HCT116 (cell line): Measurements from ENCODE around the gene UBE2E3. TPM values are rescaled to one million over a fixed set of nuclear protein-coding genes. Genes with fewer than 3 reads are reported as not detected.

Experiments
- ATAC-seq: fragments of 200-7000 bp; cut with Tn5 transposase; 2 replicates; pipeline ENCODE4 v1.9.1; 2020; ENCODE audit warnings: mild to moderate bottlenecking, moderate library complexity
- BruUV-seq: library from RNA; stranded (reverse); fragments of 400-500 nt; replicated peaks from 2 replicates; lab custom pipeline; 2021; lab: Mats Ljungman, UMichigan
- CTCF ChIA-PET: fragments of 300-600 bp; sonication (Branson Sonifier 250); formaldehyde crosslinking; loops from one replicate; lab custom pipeline; 2021; ENCODE audit warnings: antibody characterized with exemption; lab: Charles Lee
- POLR2A ChIA-PET: fragments of 300-600, 350-600 bp; sonication (Branson Sonifier 250); formaldehyde crosslinking; loops from one replicate; lab custom pipeline; 2021; ENCODE audit warnings: antibody characterized with exemption; lab: Charles Lee
- RAD21 ChIA-PET, 2 experiments: fragments of 300-600 bp; sonication (Branson Sonifier 250); formaldehyde crosslinking; loops; one replicate each; lab custom pipeline; 2023; ENCODE audit warnings: low total read pairs in 2 of 2; ENCODE audit not compliant: uncharacterized antibody in 2 of 2, unreplicated experiment in 2 of 2, low non-redundant PET in 1 of 2; lab: Charles Lee
- DNase-seq: peaks from one replicate; pipeline ENCODE4 v3.0.0-alpha.2; 2010; ENCODE audit warnings: low read depth, low spot score
- H2AFZ ChIP-seq: fragments of 200-600 bp; shearing (Covaris generic), sonication (generic); 2 replicates; pipeline ENCODE4 v1.6.1; 2017; ENCODE audit warnings: low read depth, mixed run types, mixed read lengths, antibody characterized with exemption, low read length; ENCODE audit not compliant: poor library complexity, severe bottlenecking
- H3K27ac ChIP-seq: 2 replicates; pipeline ENCODE4 v1.5.1; 2012; ENCODE audit warnings: low read depth, low read length
- H3K27me3 ChIP-seq: fragments of 200-600 bp; sonication (generic); 2 replicates; pipeline ENCODE4 v1.6.1; 2016; ENCODE audit warnings: mixed run types, low read length, mixed read lengths; ENCODE audit not compliant: insufficient read depth
- H3K36me3 ChIP-seq, 2 experiments: fragments of 200-500 bp in 1 of 2; fragments of 200-600 bp in 1 of 2; sonication (Bioruptor generic) in 1 of 2; sonication (generic) in 1 of 2; 2 replicates each; pipeline versions ENCODE4 v1.5.1 to v1.6.1; 2014 to 2016; ENCODE audit warnings: low read length in 2 of 2, inconsistent platforms in 1 of 2, mixed read lengths in 1 of 2, mixed run types in 1 of 2; ENCODE audit not compliant: insufficient read depth in 2 of 2, control insufficient read depth in 1 of 2
- H3K4me1 ChIP-seq, 2 experiments: fragments of 200-600 bp in 1 of 2; sonication (generic) in 1 of 2; 2 replicates each; pipeline versions ENCODE4 v1.5.1 to v1.6.1; 2012 to 2017; ENCODE audit warnings: low read length in 2 of 2, inconsistent platforms in 1 of 2, mild to moderate bottlenecking in 1 of 2, mixed read lengths in 1 of 2, mixed run types in 1 of 2, moderate library complexity in 1 of 2; ENCODE audit not compliant: insufficient read depth in 2 of 2, control insufficient read depth in 1 of 2
- H3K4me2 ChIP-seq: fragments of 200-600 bp; sonication (generic); 2 replicates; pipeline ENCODE4 v1.6.1; 2017; ENCODE audit warnings: mixed run types, low read length, mixed read lengths
- H3K4me3 ChIP-seq, 2 experiments: fragments of 200-600 bp in 1 of 2; sonication (generic) in 1 of 2; replicated peaks in 1 of 2; 2 replicates each; pipeline ENCODE4 v1.5.1; 2011 to 2016; ENCODE audit warnings: low read length in 2 of 2, control low read depth in 1 of 2, low read depth in 1 of 2, mild to moderate bottlenecking in 1 of 2, mixed read lengths in 1 of 2, mixed run types in 1 of 2
- H3K79me2 ChIP-seq: fragments of 200-600 bp; sonication (generic); 2 replicates; pipeline ENCODE4 v1.6.1; 2017; ENCODE audit warnings: mild to moderate bottlenecking, mixed run types, low read length, moderate library complexity, mixed read lengths; ENCODE audit not compliant: insufficient read depth
- H3K9ac ChIP-seq: fragments of 200-600 bp; sonication (generic); 2 replicates; pipeline ENCODE4 v1.6.1; 2016; ENCODE audit warnings: low read length, mixed read lengths
- H3K9me2 ChIP-seq: fragments of 200-600 bp; sonication (generic), shearing (Covaris generic); 2 replicates; pipeline ENCODE4 v1.6.1; 2017; ENCODE audit warnings: mixed run types, mild to moderate bottlenecking, moderate library complexity; ENCODE audit not compliant: insufficient read depth
- H3K9me3 ChIP-seq, 2 experiments: fragments of 200-500 bp in 1 of 2; fragments of 200-600 bp in 1 of 2; sonication (Bioruptor generic) in 1 of 2; sonication (generic) in 1 of 2; 2 replicates each; pipeline ENCODE4 v1.6.1; 2014 to 2017; ENCODE audit warnings: low read length in 2 of 2, mixed read lengths in 2 of 2, inconsistent platforms in 1 of 2, low read depth in 1 of 2, mild to moderate bottlenecking in 1 of 2, mixed run types in 1 of 2, moderate library complexity in 1 of 2; ENCODE audit not compliant: control insufficient read depth in 1 of 2, insufficient read depth in 1 of 2
- H4K20me1 ChIP-seq: fragments of 200-600 bp; sonication (generic), shearing (Covaris generic); 2 replicates; pipeline ENCODE4 v1.6.1; 2017; ENCODE audit warnings: mixed run types, mild to moderate bottlenecking, moderate library complexity; ENCODE audit not compliant: insufficient read depth
- CBX3 ChIP-seq: IDR thresholded peaks from 2 replicates; pipeline ENCODE4 v1.6.1; 2012; ENCODE audit warnings: low read depth
- CEBPB ChIP-seq: IDR thresholded peaks from 2 replicates; pipeline ENCODE4 v1.6.1; 2012; ENCODE audit warnings: low read depth
- intact Hi-C: fragments of 100-400 bp; cut with micrococcal nuclease; formaldehyde crosslinking; loops from 2 replicates; pipeline ENCODE4 v1.10.0; 2022
- total RNA-seq: library from RNA; stranded (reverse); gene quantifications from one replicate; pipeline ENCODE4 v1.2.1, GENCODE V29; 2021; ENCODE audit not compliant: unreplicated experiment
- TF ChIP-seq, protein P1 (sequence below), 3 experiments: fragments of 200-600 bp in 1 of 3; sonication (generic) in 1 of 3; IDR thresholded peaks in 2 of 3; conservative IDR thresholded peaks in 1 of 3; 2 replicates each; pipeline ENCODE4 v1.5.1; 2012 to 2017; ENCODE audit warnings: low read depth in 2 of 3, low read length in 2 of 3, antibody characterized with exemption in 1 of 3, borderline replicate concordance in 1 of 3, control low read depth in 1 of 3, mild to moderate bottlenecking in 1 of 3, mixed read lengths in 1 of 3, mixed run types in 1 of 3, moderate library complexity in 1 of 3; ENCODE audit not compliant: insufficient read depth in 1 of 3
- TF ChIP-seq, protein P2 (sequence below): IDR thresholded peaks from 2 replicates; pipeline ENCODE4 v1.6.1; 2011; ENCODE audit warnings: mild to moderate bottlenecking, low read length, moderate library complexity; ENCODE audit not compliant: insufficient replicate concordance; ENCODE audit errors: extremely low read depth

UBE2E3 gene
- total RNA-seq, 1 experiment from 2014 or later: 64.2 TPM

- no TSS peak for BruUV-seq
- Histone ChIP-seq H3K9me2 (no peaks in the 10 kb centered on the region), H3K4me1 (peaks cover 1 to 14% of the 10 kb centered on the region in 2 experiments; a peak in 3 of 4 replicates), H3K27me3 (no peaks in the 10 kb centered on the region), H3K27ac (no peak overlapping the region), H3K4me2 (no peak overlapping the region), H3K4me3 (no peak overlapping the region), H2AFZ (peak overlapping the region; percentile 8), H3K9ac (no peak overlapping the region), H3K36me3 (no peaks in the 10 kb centered on the region), H3K79me2 (no peaks in the 10 kb centered on the region), H4K20me1 (no peaks in the 10 kb centered on the region), H3K9me3 (no peaks in the 10 kb centered on the region)
- ChIA-PET RAD21 (no interaction called here), POLR2A (no interaction called here), CTCF (no interaction called here)
- no peak for TF ChIP-seq CEBPB
- TF ChIP-seq, protein P1, sequence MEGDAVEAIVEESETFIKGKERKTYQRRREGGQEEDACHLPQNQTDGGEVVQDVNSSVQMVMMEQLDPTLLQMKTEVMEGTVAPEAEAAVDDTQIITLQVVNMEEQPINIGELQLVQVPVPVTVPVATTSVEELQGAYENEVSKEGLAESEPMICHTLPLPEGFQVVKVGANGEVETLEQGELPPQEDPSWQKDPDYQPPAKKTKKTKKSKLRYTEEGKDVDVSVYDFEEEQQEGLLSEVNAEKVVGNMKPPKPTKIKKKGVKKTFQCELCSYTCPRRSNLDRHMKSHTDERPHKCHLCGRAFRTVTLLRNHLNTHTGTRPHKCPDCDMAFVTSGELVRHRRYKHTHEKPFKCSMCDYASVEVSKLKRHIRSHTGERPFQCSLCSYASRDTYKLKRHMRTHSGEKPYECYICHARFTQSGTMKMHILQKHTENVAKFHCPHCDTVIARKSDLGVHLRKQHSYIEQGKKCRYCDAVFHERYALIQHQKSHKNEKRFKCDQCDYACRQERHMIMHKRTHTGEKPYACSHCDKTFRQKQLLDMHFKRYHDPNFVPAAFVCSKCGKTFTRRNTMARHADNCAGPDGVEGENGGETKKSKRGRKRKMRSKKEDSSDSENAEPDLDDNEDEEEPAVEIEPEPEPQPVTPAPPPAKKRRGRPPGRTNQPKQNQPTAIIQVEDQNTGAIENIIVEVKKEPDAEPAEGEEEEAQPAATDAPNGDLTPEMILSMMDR (IDR thresholded peaks at IDR 0.05 in 2 of 3, conservative IDR thresholded peaks at IDR 0.05 in 1 of 3; ENCODE audit: borderline replicate concordance in 1 of 3, insufficient read depth in 1 of 3, low read depth in 2 of 3, low read length in 2 of 3): no peak
- TF ChIP-seq, protein P2, sequence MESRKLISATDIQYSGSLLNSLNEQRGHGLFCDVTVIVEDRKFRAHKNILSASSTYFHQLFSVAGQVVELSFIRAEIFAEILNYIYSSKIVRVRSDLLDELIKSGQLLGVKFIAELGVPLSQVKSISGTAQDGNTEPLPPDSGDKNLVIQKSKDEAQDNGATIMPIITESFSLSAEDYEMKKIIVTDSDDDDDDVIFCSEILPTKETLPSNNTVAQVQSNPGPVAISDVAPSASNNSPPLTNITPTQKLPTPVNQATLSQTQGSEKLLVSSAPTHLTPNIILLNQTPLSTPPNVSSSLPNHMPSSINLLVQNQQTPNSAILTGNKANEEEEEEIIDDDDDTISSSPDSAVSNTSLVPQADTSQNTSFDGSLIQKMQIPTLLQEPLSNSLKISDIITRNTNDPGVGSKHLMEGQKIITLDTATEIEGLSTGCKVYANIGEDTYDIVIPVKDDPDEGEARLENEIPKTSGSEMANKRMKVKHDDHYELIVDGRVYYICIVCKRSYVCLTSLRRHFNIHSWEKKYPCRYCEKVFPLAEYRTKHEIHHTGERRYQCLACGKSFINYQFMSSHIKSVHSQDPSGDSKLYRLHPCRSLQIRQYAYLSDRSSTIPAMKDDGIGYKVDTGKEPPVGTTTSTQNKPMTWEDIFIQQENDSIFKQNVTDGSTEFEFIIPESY: no peak
- TF ChIP-seq CBX3: no peak
- no peak for ATAC-seq
- DNase-seq: no peak
- intact Hi-C loops: no loop called here
These were observed 132.5 kb downstream of the UBE2E3 start for GRCh38 chr2:181112916-181113315.
